HL-60/S4 (cell line): ENCODE data around the gene DDX39A.
"Not testable (repeated sequence)": the region's sequence is repeated elsewhere in the genome, so short reads cannot be mapped to it uniquely, and the experiment has no call there.

Experiments used
- in situ Hi-C: fragments of 300-500 bp; cut with MboI; formaldehyde crosslinking; loops from 2 replicates; pipeline ENCODE4 v1.14.3; 2022; ENCODE audit warnings: low sequenced_read_pairs

DDX39A gene

DNA sequence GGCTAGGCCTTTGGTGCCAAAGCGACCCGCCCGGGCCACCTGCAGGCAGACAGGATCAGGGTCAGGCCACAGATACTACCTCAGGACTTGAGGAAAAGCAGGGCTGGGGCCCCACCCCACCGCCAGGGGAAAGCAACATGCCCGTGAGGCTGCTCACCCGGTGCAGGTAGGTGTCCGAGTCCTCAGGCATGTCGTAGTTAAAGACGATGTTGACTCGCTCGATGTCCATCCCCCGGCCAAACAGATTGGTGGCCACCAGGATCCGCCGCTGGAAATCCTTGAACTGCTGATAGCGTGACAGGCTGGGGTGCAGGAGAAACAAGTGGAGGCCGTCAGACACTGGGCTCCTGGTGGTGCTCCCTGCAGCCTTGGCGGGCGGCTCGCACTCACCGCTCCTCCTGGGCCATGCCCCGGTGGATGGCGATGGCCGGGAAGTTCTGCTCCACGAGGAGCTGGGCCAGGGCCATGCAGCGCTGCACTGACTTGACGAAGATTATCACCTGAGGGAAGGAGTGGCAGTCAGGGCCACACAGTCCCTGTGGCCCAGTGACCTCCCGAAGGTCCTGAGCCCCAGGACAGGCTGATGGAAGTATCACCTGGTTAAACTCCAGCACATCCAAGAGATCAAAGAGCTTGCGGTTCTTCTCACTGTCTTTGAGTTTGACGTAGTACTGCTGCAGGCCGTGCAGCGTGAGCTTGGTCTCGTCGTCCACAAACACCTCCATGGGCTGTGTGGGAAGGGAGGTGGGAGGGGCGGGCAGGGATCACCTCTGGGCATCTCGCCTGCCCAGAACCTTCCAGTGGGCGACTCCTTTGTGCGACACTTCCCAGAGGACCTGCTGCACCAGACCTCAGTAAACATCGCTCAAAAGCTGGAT, 9.8 kb downstream of the DDX39A start:
- in situ Hi-C loops, result no loop called here

DNA sequence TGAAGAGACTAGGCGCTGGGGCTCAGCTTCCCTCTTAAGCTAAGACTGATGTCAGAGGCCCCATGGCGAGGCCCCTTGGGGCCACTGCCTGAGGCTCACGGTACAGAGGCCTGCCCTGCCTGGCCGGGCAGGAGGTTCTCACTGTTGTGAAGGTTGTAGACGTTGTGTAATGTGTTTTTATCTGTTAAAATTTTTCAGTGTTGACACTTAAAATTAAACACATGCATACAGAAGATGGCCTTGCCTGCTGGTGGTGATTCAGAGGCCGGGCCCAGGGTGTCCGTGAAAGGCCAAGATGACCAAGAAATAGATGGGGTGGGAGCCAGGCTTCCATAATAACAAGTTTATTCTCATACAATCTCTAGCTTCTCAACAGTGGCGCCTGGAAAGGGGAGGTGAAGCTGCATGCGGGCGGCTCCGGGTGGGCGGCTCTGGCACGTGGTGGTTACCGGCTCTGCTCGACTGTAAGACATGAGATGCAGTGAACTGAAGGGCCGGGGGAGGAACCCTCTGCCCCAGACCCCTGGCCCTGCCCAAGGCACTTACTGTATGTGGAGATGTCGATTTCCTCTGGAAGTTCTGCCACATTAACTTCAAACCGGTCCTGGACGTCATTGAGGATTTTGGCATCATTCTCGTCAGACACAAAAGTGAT, 10.5 kb downstream of the DDX39A start:
- in situ Hi-C loops, result no loop called here

DNA sequence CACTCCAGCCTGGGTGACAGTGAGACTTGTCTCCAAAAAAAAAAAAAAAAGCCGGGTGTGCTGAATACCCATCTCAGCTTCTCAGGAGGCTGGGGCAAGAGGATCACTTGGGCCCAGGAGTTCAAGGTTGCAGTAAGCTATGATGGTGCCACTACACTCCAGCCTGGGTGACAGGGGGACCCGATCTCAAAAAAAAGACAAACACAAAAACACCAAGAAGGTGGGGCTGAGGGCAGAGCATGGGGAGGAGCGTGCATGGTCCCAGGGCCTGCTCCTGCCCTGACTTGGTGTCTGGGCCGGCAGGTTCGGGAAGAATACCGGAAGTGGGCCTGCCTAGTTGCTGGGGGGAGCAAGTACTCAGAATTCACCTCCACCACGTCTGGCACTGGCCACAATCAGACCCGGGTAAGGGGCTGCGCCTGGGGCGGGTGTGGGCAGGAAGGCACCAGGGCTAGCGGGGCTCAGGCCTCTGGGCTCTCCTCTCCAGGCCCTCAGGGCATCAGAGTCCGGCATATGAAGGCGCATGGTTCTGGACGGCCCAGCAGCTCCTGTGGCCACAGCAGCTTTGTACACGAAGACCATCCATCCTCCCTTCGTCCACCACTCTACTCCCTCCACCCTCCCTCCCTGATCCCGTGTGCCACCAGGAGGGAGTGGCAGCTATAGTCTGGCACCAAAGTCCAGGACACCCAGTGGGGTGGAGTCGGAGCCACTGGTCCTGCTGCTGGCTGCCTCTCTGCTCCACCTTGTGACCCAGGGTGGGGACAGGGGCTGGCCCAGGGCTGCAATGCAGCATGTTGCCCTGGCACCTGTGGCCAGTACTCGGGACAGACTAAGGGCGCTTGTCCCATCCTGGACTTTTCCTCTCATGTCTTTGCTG, 11.3 kb downstream of the DDX39A start:
- in situ Hi-C loops, result no loop called here

DNA sequence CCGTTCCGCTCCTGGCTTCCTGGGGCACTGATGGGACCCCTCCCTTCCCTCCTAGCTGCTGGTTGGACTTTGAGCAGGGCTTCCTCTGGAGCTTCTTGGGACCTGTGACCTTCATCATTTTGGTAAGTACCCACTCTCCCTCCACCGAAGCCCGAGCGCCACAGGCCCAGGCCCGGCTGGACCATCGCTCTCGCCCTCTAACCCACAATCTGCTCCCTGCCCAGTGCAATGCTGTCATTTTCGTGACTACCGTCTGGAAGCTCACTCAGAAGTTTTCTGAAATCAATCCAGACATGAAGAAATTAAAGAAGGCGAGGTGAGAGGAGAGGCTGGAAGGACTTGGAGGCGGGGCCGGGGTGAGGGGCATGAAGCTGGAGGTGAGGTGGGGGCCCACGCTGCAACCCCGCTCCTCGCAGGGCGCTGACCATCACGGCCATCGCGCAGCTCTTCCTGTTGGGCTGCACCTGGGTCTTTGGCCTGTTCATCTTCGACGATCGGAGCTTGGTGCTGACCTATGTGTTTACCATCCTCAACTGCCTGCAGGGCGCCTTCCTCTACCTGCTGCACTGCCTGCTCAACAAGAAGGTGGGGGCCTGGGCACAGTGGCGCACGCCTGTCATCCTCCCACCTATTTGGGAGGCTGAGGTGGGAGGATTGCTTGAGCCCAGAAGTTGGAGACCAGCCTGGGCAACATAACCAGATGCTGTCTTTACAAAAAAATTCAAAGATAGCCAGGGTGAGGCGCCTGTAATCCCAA, 12.3 kb downstream of the DDX39A start:
- in situ Hi-C loops, result no loop called here

DNA sequence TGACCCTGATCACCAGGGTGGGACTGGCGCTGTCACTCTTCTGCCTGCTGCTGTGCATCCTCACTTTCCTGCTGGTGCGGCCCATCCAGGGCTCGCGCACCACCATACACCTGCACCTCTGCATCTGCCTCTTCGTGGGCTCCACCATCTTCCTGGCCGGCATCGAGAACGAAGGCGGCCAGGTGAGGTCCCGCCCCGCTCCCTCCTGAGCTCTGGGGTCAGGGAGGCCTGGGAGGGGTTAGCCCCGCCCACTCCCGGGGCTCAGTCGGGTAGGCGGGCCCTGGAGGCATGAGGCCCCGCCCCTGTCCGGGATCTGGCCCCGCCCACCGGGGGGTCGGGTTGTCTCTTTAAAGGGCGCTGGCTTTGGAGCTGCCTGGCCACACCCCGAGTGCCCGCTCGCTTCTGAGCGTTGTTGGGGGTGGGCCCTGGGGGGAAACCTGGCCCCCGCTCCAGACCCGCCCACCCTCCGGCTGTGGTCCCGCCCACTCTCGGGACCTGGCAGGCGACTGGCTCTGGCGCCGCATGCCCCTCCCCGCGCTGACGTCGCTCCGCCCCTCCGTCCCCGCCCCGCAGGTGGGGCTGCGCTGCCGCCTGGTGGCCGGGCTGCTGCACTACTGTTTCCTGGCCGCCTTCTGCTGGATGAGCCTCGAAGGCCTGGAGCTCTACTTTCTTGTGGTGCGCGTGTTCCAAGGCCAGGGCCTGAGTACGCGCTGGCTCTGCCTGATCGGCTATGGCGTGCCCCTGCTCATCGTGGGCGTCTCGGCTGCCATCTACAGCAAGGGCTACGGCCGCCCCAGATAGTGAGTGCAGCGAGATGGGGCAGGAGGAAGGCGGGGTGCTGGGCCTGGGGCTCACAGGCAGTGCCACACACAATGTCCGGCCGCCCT, 13.1 kb downstream of the DDX39A start:
- in situ Hi-C loops, result no loop called here

DNA sequence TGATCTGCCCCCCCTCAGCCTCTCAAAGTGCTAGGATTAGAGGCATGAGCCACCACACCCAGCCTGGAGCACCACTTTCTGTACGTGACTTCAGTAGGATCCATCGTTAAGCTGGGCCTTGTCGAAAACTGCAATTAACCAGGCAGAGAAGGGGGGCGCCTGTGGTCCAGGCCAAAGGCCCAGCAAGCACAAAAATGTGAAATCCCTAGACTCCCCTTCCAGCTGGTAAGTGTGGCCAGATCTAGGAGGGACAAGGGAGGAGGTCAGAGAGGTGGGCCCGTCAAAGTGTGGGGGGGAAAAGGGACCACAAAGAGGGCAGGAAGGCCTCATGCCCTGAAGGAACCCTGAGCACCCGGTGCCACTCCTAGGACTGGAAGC, 13.8 kb downstream of the DDX39A start:
- in situ Hi-C loops, result no loop called here

DNA sequence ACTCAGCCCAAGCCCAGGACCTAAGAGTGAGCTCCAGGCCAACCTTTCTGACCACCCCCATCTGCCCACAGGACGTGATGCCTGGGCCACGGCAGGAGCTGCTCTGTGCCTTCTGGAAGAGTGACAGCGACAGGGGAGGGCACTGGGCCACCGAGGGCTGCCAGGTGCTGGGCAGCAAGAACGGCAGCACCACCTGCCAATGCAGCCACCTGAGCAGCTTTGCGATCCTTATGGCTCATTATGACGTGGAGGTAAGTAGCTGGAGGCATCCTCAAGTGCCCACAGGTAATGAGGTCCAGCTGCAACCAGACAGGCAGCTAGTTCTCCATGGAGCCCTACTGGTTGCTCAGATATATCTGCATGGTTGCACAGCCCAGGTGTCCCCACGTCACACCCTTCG, 14.8 kb downstream of the DDX39A start:
- in situ Hi-C loops, result no loop called here

DNA sequence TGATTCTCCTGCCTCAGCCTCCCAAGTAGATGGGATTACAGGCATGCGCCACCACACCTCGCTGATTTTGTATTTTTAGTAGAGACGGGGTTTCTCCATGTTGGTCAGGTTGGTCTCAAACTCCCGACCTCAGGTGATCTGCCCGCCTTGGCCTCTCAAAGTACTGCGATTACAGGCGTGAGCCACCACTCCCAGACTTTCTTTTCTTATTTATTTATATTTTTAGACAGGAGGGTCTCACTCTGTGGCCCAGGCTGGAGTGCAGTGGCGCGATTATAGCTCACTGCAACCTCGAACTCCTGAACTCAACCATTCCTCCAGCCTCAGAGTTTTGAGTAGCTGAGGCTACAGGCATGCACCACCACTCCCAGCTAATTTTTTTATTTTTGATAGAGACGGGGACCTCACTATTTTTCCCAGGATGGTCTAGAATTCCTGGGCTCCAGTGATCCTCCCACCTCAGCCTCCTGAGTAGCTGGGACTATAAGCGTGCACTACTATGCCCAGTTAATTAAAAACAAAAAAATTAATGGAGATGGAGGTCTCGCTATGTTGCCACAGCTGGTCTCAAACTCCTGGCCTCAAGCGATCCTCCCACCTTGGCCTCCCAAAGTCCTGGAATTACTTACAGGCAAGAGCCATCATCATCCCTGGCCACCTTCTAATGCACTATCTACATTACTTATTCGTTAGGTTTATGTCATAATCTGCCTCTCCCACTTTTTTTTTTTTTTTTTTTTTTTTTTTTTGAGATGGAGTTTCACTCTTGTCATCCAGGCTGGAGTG, 15.8 kb downstream of the DDX39A start:
- in situ Hi-C loops, result not testable (repeated sequence)

DNA sequence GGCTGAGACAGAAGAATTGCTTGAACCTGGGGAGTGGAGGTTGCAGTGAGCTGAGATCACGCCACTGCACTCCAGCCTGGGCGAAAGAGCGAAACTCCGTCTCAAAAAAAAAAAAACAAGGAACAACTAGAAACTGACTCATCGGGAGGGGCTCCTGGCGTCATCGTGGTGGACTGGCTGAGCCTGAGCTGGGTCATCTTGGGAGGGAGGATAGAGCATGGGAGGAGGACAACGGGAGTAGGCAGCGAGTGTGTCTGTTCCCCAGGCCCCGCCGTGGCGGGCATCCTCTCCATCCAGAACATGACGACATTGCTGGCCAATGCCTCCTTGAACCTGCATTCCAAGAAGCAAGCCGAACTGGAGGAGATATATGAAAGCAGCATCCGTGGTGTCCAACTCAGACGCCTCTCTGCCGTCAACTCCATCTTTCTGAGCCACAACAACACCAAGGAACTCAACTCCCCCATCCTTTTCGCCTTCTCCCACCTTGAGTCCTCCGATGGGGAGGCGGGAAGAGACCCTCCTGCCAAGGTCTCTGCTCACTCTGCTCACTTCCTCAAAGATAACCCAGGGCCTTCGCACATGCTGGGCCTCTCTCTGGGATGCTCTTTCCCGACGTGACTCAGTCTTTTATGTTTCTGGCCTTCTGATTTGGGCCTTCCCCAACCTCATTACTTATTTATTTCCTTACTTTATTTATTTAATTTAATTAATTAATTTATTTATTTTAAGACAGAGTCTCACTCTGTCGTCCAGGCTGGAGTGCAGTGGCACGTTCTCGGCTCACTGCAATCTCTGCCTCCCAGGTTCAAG, 16.6 kb downstream of the DDX39A start:
- in situ Hi-C loops, result no loop called here

DNA sequence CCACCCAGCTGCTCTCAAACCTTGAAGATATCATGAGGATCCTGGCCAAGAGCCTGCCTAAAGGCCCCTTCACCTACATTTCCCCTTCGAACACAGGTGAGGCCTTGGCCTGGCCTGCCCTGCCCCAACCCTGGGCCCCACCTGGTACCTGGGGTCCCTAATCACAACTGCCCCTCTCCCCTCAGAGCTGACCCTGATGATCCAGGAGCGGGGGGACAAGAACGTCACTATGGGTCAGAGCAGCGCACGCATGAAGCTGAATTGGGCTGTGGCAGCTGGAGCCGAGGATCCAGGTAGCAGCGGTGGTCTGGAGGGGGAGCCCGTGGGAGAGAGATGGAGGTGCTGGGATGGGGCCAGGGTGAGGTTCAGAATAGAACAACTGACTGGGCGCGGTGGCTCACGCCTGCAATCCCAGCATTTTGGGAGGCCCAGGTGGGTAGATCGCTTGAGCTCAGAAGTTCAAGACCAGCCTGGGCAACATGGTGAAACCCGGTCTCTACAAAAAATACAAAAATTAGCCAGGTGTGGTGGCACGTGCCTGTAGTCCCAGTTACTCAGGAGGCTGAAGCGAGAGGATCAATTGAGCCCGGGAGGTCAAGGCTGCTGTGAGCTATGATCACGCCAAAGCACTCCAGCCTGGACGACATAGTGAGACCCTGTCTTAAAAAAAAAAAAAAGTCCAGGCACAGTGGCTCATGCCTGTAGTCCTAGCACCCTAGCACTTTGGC, 17.5 kb downstream of the DDX39A start:
- in situ Hi-C loops, result no loop called here

DNA sequence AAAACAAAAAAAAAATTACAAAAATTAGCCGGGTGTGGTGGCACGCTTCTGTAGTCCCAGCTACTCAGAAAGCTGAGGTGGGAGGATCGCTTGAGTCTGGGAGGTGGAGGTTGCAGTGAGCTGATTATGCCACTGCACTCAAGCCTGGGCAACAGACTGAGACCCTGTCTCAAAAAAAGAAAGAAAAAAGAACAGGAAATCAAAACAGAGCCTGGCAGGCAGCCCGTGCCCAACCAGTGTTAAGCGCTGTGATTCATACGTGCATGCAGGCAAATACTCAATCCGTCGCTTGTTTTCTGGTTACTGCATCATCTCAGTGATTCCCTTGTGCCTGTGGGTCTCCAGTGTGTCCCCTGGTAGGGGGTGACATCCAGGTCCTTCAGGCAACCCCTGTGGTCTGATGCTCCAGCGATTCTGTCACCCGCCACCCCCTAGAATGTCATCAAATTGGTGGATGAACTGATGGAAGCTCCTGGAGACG, 18.1 kb downstream of the DDX39A start:
- in situ Hi-C loops, result no loop called here

DNA sequence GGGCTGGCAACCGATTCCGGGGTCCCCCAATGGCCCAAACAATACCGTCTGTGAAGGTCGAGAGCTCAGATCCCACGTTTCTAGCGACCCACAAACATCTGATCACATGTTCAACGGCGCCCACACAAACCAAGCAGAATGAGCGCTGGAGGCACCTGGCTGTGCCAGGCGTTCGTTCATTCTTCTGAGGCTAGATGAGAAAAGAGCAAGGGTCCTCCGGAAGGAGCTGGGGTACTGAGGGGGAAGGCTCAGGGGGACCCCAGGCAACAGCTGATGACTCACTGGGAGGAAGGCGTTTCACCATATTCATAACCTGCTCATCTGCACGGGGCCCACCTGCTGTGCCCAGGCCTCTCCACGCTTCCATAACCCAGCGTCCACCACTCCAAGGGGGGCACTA, 22.0 kb downstream of the DDX39A start:
- in situ Hi-C loops, result not testable (repeated sequence)

DNA sequence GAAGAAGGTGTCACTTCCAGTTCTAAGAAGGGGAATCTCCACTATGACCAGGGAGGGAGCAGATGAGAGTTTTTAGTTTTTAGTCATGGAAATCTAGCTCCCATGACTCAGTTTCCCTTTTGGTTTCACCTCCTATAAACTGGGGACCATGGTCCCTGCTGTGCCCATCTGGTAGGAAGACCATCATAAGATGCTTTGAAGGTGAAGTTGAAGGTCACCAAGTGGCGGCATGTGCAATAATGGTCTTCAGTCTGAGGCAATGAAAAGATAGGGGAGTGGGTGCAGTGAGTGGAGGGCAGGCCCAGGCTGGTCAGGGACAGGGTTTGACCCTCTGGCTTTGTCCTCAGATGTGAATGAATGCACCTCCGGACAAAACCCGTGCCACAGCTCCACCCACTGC, 22.4 kb downstream of the DDX39A start:
- in situ Hi-C loops, result not testable (repeated sequence)

DNA sequence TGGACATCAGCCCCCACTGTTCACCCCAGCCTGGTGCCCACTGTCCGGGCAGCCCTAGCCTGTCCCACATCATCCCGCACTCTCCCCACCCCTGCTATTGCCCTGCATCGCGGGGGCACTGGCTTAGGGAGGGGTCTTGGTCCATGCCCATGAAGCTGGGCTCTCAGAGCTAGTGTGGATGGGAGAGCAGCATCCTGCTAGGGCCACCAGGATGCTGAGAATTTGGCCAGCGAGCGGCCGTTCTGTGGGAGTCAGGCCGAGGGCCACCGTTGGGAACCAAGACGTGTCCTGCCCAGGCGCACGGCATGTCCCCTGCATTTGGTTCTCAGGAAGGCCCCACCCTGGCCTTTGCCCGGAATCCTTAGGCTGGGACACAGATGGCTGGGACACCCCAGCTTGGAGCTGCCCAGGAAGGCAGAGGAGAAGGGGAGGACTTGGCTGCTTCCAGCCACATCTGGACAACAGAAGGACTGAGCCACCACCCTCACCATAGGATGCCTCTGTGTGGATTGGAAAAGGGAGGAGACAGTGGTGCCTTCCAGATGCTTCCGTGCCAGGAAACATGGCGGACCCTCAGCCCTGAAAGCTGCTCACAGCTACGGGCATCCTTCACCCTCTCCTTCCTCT, 23.3 kb downstream of the DDX39A start:
- in situ Hi-C loops, result no loop called here

DNA sequence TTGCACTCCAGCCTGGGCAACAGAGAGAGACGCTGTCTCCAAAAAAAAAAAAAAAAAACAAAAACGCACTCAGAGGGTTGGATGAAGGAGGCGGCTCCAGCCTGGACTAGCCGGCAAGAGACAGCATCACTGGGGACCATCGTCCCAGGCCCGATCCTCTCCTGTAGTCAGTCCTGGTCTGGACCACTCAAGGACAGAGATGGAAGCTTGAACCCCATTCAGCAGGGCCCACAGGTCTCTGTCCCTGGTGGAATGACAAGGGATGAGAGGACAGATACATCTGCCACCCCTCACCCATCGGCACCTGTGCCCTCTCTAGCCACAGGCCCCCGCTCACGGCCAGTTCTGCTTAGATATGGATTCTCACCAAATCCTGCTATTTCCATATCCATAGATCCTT, 23.9 kb downstream of the DDX39A start:
- in situ Hi-C loops, result no loop called here

DNA sequence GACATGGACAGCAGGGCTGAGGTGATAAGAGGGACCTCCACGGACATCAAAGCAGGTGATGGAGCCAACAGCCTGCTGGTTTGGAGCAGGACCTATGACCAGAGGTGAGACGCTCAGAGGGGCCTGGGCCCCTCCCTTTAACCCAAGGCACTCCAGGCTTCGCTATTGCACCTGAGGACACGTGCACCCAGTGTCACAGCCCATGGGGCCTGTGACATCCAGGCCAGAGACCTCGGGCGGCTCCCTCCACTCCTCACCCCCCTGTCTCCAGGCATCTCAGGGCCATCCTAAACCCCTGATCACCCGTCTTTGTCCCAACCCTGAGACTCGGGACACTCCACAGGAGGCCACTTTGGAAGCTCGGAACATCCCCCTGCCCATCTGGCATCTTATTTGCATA, 25.0 kb downstream of the DDX39A start:
- in situ Hi-C loops, result no loop called here

DNA sequence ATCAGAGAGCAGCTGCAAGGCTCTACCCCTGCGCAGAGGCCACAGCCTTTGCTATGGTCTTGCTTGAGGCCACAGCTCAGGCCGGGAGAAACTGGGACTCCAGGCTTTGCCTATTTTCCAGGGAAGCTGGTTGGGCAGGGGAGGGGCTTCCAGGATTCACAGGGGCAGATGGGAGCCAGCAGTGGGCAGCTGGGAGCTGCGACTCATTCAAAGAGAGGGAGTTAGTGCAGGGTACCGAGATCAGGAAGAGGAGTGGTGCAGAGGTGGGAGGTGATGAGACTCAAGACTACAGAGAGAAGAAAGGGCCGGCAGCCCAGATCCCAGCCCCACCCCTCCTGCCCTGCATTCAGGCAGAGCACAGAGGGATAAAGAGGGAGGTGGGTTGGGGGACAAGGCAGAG, 25.8 kb downstream of the DDX39A start:
- in situ Hi-C loops, result no loop called here
